ENCODE results near the gene EXOC6. TPM values are rescaled to one million over a fixed set of nuclear protein-coding genes. Genes with fewer than 3 reads are reported as not detected.

The EXOC6 gene
- total RNA-seq, 1 experiment from 2014 or later: 9.3 TPM

GRCh38 chr10:92999191-92999590 lies 150.9 kb downstream of the EXOC6 start:
- H3K4me1 ChIP-seq (replicated peaks; ENCODE audit: insufficient read depth): no peaks in the 10 kb centered on the region
- H3K36me3 ChIP-seq (ENCODE audit: low read depth): no peaks in the 10 kb centered on the region
- H2AFZ ChIP-seq: no peak overlapping the region
- H3F3A ChIP-seq (ENCODE audit: insufficient read depth, low read depth): no peaks in the 10 kb centered on the region
- no peak for DNase-seq
- H4K20me1 ChIP-seq (ENCODE audit: insufficient read depth): no peaks in the 10 kb centered on the region
- no TSS peak for BruUV-seq (replicated peaks)
- H3K27ac ChIP-seq: no peak overlapping the region
- H3K9me2 ChIP-seq (ENCODE audit: insufficient read depth): no peaks in the 10 kb centered on the region
- H3K4me2 ChIP-seq: no peak overlapping the region
- TF ChIP-seq CTCF (conservative IDR thresholded peaks at IDR 0.05) (no peak), EZH2 (IDR thresholded peaks at IDR 0.05; ENCODE audit: low read depth) (no peak)
- no peak overlapping the region for H3K4me3 ChIP-seq
- no peaks in the 10 kb centered on the region for H3K9me3 ChIP-seq (ENCODE audit: insufficient read depth, low read depth)
- intact Hi-C loops (cut with micrococcal nuclease; ENCODE audit: unreplicated experiment): no loop called here
- CTCF ChIA-PET: no interaction called here
- POLR2A ChIA-PET (ENCODE audit: unreplicated experiment): interaction anchor here (0.6 kb wide), 1 partner anchor 1320 kb away, joined by 4 read pairs; no protein-coding TSS in a partner anchor
- H3K27me3 ChIP-seq (ENCODE audit: insufficient read depth, low read depth): no peaks in the 10 kb centered on the region
- H3K79me2 ChIP-seq (ENCODE audit: low read depth): no peaks in the 10 kb centered on the region

DNA sequence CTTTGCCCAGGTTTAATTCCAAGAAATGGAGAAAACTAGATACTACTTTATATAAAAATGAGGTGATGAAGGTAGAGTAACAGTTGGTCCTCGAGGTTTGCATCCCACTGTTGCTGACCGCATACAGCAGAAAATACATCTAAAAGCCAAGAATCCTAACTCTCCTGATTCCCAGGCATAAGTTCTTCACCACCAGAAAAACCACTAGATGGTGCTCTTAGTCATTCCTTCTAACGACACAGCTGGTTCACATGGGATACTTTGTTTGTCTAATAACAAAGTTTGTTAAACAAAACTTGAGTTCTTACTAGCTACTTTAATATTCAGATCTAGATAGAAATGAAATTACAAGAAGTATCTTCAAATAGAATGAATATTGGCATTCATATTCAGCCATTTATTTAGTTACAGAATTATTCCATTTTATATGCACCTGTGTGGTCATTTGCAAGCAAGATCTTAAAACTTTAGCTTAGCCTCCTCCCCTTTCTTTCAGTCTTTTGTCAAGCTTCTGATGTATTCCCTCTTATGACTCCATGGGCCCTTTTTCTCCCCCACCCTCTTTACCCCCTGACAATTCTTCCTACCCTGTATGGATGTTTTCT lies 158.2 kb downstream of the EXOC6 start:
- DNase-seq: peak in 1 of 2 experiments; percentile 39
- H3K27me3 ChIP-seq (ENCODE audit: insufficient read depth, low read depth): no peaks in the 10 kb centered on the region
- BruUV-seq (replicated peaks): no TSS peak
- H4K20me1 ChIP-seq (ENCODE audit: insufficient read depth): no peaks in the 10 kb centered on the region
- TF ChIP-seq CTCF (conservative IDR thresholded peaks at IDR 0.05): peak; percentile 57
- TF ChIP-seq EZH2 (IDR thresholded peaks at IDR 0.05; ENCODE audit: low read depth): no peak
- H3F3A ChIP-seq (ENCODE audit: insufficient read depth, low read depth): no peaks in the 10 kb centered on the region
- H2AFZ ChIP-seq: no peak overlapping the region
- H3K79me2 ChIP-seq (ENCODE audit: low read depth): no peaks in the 10 kb centered on the region
- H3K4me1 ChIP-seq (replicated peaks; ENCODE audit: insufficient read depth): no peaks in the 10 kb centered on the region
- H3K9me2 ChIP-seq (ENCODE audit: insufficient read depth): no peaks in the 10 kb centered on the region
- POLR2A ChIA-PET (ENCODE audit: unreplicated experiment): interaction anchor here (0.7 kb wide), 1 partner anchor 70 kb away, joined by 3 read pairs; no protein-coding TSS in a partner anchor
- no peak overlapping the region for H3K27ac ChIP-seq
- CTCF ChIA-PET: interaction anchor here (0.6 to 1.1 kb wide), 4 partner anchors 8 to 414 kb away, joined by 3 to 7 read pairs (median 3); no protein-coding TSS in a partner anchor
- H3K36me3 ChIP-seq (ENCODE audit: low read depth): no peaks in the 10 kb centered on the region
- intact Hi-C loops (cut with micrococcal nuclease; ENCODE audit: unreplicated experiment): loop anchor here (1.0 to 5.0 kb wide), 3 partner anchors 66 to 346 kb away; partner anchors contain the start of gene CYP26A1
- H3K9me3 ChIP-seq (ENCODE audit: insufficient read depth, low read depth): no peaks in the 10 kb centered on the region
- no peak overlapping the region for H3K4me3 ChIP-seq
- H3K4me2 ChIP-seq: no peak overlapping the region

- CTCF ChIA-PET: no interaction called here
- H4K20me1 ChIP-seq (ENCODE audit: insufficient read depth): no peaks in the 10 kb centered on the region
- no peak for DNase-seq
- no peak overlapping the region for H3K4me3 ChIP-seq
- H3K27ac ChIP-seq: no peak overlapping the region
- POLR2A ChIA-PET (ENCODE audit: unreplicated experiment): no interaction called here
- no TSS peak for BruUV-seq (replicated peaks)
- H3K4me2 ChIP-seq: no peak overlapping the region
- H3K9me3 ChIP-seq (ENCODE audit: insufficient read depth, low read depth): no peaks in the 10 kb centered on the region
- H3F3A ChIP-seq (ENCODE audit: insufficient read depth, low read depth): no peaks in the 10 kb centered on the region
- no peaks in the 10 kb centered on the region for H3K27me3 ChIP-seq (ENCODE audit: insufficient read depth, low read depth)
- intact Hi-C loops (cut with micrococcal nuclease; ENCODE audit: unreplicated experiment): no loop called here
- H3K79me2 ChIP-seq (ENCODE audit: low read depth): no peaks in the 10 kb centered on the region
- no peaks in the 10 kb centered on the region for H3K9me2 ChIP-seq (ENCODE audit: insufficient read depth)
- TF ChIP-seq EZH2 (IDR thresholded peaks at IDR 0.05; ENCODE audit: low read depth) (no peak), CTCF (conservative IDR thresholded peaks at IDR 0.05) (no peak)
- no peaks in the 10 kb centered on the region for H3K36me3 ChIP-seq (ENCODE audit: low read depth)
- H3K4me1 ChIP-seq (replicated peaks; ENCODE audit: insufficient read depth): no peaks in the 10 kb centered on the region
- no peak overlapping the region for H2AFZ ChIP-seq
Measured at GRCh38 chr10:93015722-93016121, 167.4 kb downstream of the EXOC6 start.

All from PC-9 (cell line).